ENCODE measurements around the gene SUCLG2.

- TF ChIP-seq CTCF (conservative IDR thresholded peaks at IDR 0.05; ENCODE audit: low read depth, low read length) (no peak), EZH2 (IDR thresholded peaks at IDR 0.05; ENCODE audit: low read length, unreplicated experiment) (no peak), EZH2phosphoT487 (IDR thresholded peaks at IDR 0.05; ENCODE audit: borderline replicate concordance, low read length) (no peak)
These were observed 29.1 kb upstream of the SUCLG2 start for GRCh38 chr3:67683522-67683921.
